ENCODE measurements around the gene NANOG.
"Not testable (repeated sequence)": the region's sequence is repeated elsewhere in the genome, so short reads cannot be mapped to it uniquely, and the experiment has no call there.

NANOG gene

DNA sequence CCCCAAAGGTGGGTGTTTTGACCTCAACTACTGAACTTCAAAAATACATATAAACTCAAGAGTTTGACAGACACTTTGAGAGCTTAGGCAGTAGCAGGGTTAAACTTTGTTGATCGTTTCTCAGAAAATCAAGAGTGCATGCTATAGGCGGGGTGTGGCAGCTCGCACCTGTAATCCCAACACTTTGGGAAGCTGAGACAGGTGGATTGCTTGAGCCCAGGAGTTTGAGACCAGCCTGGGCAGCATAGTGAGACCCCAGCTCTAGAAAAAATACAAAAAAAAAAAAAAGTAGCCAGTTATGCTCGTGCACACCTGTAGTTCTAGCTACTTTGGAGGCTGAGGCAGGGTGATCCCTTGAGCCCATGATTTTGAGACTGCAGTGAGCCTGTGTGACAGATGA lies 12.3 kb downstream of the NANOG start:
- no peak for DNase-seq (ENCODE audit: low read depth in 1 of 2, low spot score in 1 of 2)

GRCh38 chr12:7806319-7806718 lies 17.1 kb downstream of the NANOG start:
- DNase-seq (ENCODE audit: low read depth in 1 of 2, low spot score in 1 of 2): not testable (repeated sequence)

GRCh38 chr12:7806863-7807487 lies 17.8 kb downstream of the NANOG start:
- DNase-seq (ENCODE audit: low read depth in 1 of 2, low spot score in 1 of 2): peak; percentile 24 to 54

DNA sequence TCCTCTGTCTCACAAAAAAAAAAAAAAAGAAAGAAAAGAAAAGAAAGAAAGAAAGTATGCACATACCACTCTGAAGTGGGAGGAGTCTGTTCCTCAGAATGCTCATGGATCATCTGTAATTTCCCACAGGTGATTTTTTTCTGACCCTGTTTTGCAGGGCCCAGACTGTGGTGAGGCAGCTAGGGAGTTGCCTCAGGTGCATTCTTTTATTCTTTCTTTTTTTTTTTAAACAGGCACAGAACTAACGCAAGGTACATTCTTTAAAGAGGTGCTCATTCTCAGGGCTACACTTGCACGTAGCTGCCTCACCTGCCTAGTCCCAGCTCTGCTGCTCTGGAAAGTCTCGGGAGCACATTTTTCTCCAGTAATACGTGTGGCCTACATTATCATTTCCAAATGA lies 36.6 kb downstream of the NANOG start:
- not testable (repeated sequence) for DNase-seq (ENCODE audit: low read depth in 1 of 2, low spot score in 1 of 2)

- not testable (repeated sequence) for DNase-seq (ENCODE audit: low read depth in 1 of 2, low spot score in 1 of 2)
Observed at GRCh38 chr12:7829737-7830136, 40.5 kb downstream of the NANOG start.

- no peak for DNase-seq (ENCODE audit: low read depth in 1 of 2, low spot score in 1 of 2)
Observed at GRCh38 chr12:7832059-7832696, 43.0 kb downstream of the NANOG start.

GRCh38 chr12:7833201-7833600 lies 44.0 kb downstream of the NANOG start:
- DNase-seq (ENCODE audit: low read depth in 1 of 2, low spot score in 1 of 2): not testable (repeated sequence)

- no peak for DNase-seq (ENCODE audit: low read depth in 1 of 2, low spot score in 1 of 2)
Observed at GRCh38 chr12:7833831-7834230, 44.6 kb downstream of the NANOG start.

- DNase-seq (ENCODE audit: low read depth in 1 of 2, low spot score in 1 of 2): no peak
Observed at GRCh38 chr12:7834701-7835100, 45.5 kb downstream of the NANOG start.

DNA sequence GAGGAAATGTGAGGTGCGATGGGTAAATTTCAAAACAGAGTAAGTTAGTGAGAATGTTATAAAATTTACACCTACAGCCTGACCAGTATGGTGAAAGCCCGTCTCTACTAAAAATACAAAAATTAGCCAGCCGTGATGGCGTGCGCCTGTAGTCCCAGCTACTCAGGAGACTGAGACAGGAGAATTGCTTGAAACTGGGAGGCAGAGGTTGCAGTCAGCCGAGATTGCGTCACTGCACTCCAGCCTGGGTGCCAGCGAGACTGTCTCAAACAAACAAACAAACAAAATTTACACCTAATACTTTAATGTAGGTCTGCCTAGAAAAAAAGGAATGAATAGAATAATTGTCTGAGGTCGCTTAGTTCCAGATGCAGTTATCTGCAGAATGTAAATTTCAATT lies 45.9 kb downstream of the NANOG start:
- no peak for DNase-seq (ENCODE audit: low read depth in 1 of 2, low spot score in 1 of 2)

DNA sequence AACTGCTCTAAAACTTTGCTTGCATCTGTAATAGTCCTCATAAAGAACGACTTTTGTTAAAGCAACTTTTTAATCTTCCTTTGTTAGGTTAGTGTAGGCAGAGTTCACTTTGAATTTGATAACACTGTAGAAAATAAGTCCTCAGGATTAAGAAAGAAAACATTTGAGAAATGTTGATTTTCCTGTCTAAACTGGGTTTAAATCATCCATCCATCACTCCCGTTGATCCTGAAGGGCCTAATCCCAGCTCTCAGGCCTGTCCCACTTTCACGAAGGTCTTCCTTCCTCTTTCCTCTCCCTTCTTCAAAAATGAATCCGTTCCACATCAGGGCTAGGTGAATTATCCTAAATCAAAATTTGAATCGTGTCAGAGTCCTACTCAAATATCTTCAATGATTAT lies 46.6 kb downstream of the NANOG start:
- no peak for DNase-seq (ENCODE audit: low read depth in 1 of 2, low spot score in 1 of 2)

DNA sequence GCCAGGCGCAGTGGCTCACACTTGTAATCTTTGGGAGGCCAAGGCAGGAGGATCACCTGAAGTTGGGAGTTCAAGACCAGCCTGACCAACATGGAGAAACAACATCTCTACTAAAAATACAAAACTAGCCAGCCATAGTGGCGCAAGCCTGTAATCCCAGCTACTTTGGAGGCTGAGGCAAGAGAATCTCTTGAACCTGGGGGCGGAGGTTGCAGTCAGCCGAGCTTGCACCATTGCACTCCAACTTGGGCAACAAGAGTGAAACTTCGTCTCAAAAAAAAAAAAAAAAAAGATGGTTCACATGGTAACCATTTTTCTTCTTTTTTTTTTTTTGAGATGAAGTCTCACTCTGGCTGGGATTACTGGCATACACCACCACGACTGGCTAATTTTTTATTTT lies 48.2 kb downstream of the NANOG start:
- no peak for DNase-seq (ENCODE audit: low read depth in 1 of 2, low spot score in 1 of 2)

DNA sequence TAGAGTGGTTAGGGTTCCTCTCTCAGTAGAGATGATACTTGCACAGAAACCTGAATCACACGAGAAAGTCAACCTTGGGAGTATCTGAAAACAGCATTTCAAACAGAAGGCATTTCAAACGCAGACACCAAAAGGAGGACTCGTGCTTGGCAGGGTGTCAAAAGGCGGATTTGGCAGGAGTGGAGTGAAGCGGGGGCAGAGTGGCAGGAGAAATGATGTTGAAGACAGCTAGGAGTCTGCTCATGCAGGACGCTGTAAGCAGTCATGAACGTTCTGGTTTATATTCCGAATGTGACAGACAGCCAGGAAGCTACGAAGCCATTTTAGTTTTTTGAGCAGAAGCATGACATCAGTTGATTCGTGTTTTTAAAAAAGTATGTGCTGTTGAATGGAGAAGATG lies 50.0 kb downstream of the NANOG start:
- not testable (repeated sequence) for DNase-seq (ENCODE audit: low read depth in 1 of 2, low spot score in 1 of 2)

GRCh38 chr12:7839848-7840247 lies 50.6 kb downstream of the NANOG start:
- DNase-seq (ENCODE audit: low read depth in 1 of 2, low spot score in 1 of 2): not testable (repeated sequence)

DNA sequence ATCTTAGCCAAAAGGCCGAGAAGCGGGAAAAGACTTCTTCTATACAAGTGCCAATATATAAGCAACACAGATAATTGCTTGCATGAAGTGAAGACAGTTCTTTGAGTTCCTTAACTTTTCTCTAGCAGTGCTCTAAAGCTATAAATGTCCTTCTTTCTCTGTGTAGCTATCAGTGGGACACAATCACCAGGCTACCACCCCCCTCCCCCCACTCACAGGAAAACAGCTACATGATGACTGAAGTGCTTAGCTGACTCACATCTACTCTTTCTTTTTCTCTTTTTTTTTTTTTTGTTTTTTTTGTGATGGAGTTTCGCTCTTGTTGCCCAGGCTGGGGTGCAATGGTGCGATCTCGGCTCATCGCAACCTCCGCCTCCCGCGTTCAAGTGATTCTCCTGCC lies 53.2 kb downstream of the NANOG start:
- DNase-seq (ENCODE audit: low read depth in 1 of 2, low spot score in 1 of 2): not testable (repeated sequence)

GRCh38 chr12:7843149-7843548 lies 53.9 kb downstream of the NANOG start:
- DNase-seq (ENCODE audit: low read depth in 1 of 2, low spot score in 1 of 2): not testable (repeated sequence)

DNA sequence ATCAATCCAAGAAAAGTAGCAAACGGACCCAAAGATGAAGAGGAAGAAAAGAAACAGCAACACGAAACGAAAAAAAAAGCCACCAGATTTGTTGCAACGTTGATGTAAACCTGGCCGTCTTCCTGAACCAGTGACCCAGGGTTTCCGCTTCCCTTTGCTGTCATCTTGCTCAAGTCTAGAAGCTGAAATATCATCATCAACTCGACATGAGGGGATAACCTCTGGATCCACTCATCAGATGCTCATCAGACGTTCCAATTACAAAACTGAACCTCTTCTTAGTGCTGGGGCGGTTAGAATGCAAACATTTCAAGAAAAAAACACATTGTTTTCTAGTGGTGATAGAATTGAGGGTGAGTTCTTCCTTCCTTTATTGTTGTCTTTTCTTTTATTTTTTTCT lies 54.4 kb downstream of the NANOG start:
- DNase-seq (ENCODE audit: low read depth in 1 of 2, low spot score in 1 of 2): not testable (repeated sequence)

- no peak for DNase-seq (ENCODE audit: low read depth in 1 of 2, low spot score in 1 of 2)
Observed at GRCh38 chr12:7844116-7844515, 54.9 kb downstream of the NANOG start.

GRCh38 chr12:7847226-7848097 lies 58.3 kb downstream of the NANOG start:
- DNase-seq (ENCODE audit: low read depth in 1 of 2, low spot score in 1 of 2): not testable (repeated sequence)

DNA sequence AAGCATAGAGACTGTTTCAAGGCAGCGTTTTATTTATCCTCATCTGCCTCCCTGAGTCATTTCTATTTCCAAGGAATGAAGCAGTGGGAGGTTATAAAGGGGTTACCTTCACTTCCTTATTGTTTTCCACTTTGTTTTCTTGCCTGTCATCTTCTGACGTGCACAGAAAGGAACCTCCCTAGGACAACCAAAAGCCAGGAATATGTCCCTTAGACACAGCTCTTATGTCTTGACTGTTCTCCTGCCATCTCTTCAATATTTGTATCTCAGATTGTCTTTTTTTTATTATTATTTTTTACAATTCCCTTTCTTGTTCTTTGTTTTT lies 58.9 kb downstream of the NANOG start:
- not testable (repeated sequence) for DNase-seq (ENCODE audit: low read depth in 1 of 2, low spot score in 1 of 2)
